HepG2 (cell line): ENCODE measurements around the gene TACC2. TPM values are rescaled to one million over a fixed set of nuclear protein-coding genes. Genes with fewer than 3 reads are reported as not detected.

Experiments used
- AKAP8 ChIP-seq: sonication (generic); formaldehyde crosslinking; IDR thresholded peaks from 2 replicates; pipeline ENCODE4 v1.5.1; 2020; ENCODE audit warnings: mild to moderate bottlenecking, missing genetic modification reagents
- CAMTA2 ChIP-seq: sonication (generic); formaldehyde crosslinking; IDR thresholded peaks from 2 replicates; pipeline ENCODE4 v1.4.0; 2020; ENCODE audit warnings: mild to moderate bottlenecking, missing genetic modification reagents, borderline replicate concordance
- DR1 ChIP-seq: sonication (generic); formaldehyde crosslinking; IDR thresholded peaks from 2 replicates; pipeline ENCODE4 v1.8.0; 2021; ENCODE audit warnings: mild to moderate bottlenecking, missing genetic modification reagents, inconsistent platforms
- FOXP1 ChIP-seq, 2 experiments: fragments of 450-650 bp in 1 of 2; IDR thresholded peaks; 2 replicates each; pipeline ENCODE4 v1.6.1; 2017 to 2018; ENCODE audit warnings: antibody characterized with exemption in 1 of 2
- HCFC1 ChIP-seq: fragments of 150-350 bp; IDR thresholded peaks from 2 replicates; pipeline ENCODE4 v1.6.1; 2014; ENCODE audit warnings: low read depth, low read length
- NR2F6 ChIP-seq, 2 experiments: IDR thresholded peaks; 2 replicates each; pipeline ENCODE4 v1.6.1; 2016; ENCODE audit warnings: antibody characterized with exemption in 1 of 2, mild to moderate bottlenecking in 1 of 2
- POLR2AphosphoS5 ChIP-seq: IDR thresholded peaks from 2 replicates; pipeline ENCODE4 v1.6.1; 2012; ENCODE audit warnings: low read depth, low read length
- PREB ChIP-seq: sonication (generic); formaldehyde crosslinking; IDR thresholded peaks from 2 replicates; pipeline ENCODE4 v1.4.0; 2020; ENCODE audit warnings: missing genetic modification reagents
- SAP130 ChIP-seq: IDR thresholded peaks from 2 replicates; pipeline ENCODE4 v1.6.1; 2016; ENCODE audit warnings: low read depth
- TSC22D2 ChIP-seq: sonication (generic); formaldehyde crosslinking; IDR thresholded peaks from 2 replicates; pipeline ENCODE4 v1.5.1; 2020; ENCODE audit warnings: missing genetic modification reagents, mild to moderate bottlenecking, borderline replicate concordance
- ZNF264 ChIP-seq: sonication (generic); formaldehyde crosslinking; IDR thresholded peaks from 2 replicates; pipeline ENCODE4 v1.4.0; 2020; ENCODE audit warnings: missing genetic modification reagents
- ZNF280D ChIP-seq: sonication (generic); formaldehyde crosslinking; IDR thresholded peaks from 2 replicates; pipeline ENCODE4 v1.5.1; 2020; ENCODE audit warnings: mild to moderate bottlenecking, missing genetic modification reagents
- ZNF564 ChIP-seq: sonication (generic); formaldehyde crosslinking; IDR thresholded peaks from 2 replicates; pipeline ENCODE4 v1.8.1; 2023; ENCODE audit warnings: mild to moderate bottlenecking, missing genetic modification reagents
- ZNF570 ChIP-seq: sonication (generic); formaldehyde crosslinking; IDR thresholded peaks from 2 replicates; pipeline ENCODE4 v1.4.0; 2020; ENCODE audit warnings: mild to moderate bottlenecking, missing genetic modification reagents, borderline replicate concordance
- ZNF75D ChIP-seq: sonication (generic); formaldehyde crosslinking; IDR thresholded peaks from 2 replicates; pipeline ENCODE4 v1.8.1; 2023; ENCODE audit warnings: missing genetic modification reagents, mild to moderate bottlenecking, borderline replicate concordance
- ZNF800 ChIP-seq: sonication (generic); formaldehyde crosslinking; IDR thresholded peaks from 2 replicates; pipeline ENCODE4 v1.4.0; 2020; ENCODE audit warnings: missing genetic modification reagents
- polyA plus RNA-seq, 8 experiments: library from polyadenylated mRNA; depleted of rRNA in 3 of 8; stranded (reverse) in 7 of 8; unstranded in 1 of 8; fragments of >200 nt; fragmentation: Illumina TruSeq in 4 of 8; extraction: Trizol in 4 of 8; gene quantifications; 2 replicates each; pipeline versions ENCODE4 v1.2.1 to v1.2.3, GENCODE V29; 2011 to 2016; ENCODE audit warnings: low read depth in 4 of 8, missing spikeins in 1 of 8, mixed read lengths in 1 of 8; ENCODE audit not compliant: insufficient read depth in 1 of 8
- total RNA-seq, 5 experiments: library from RNA; depleted of rRNA; stranded (reverse); fragments of >200 nt; fragmentation: Illumina TruSeq; extraction: Trizol; gene quantifications; 2 replicates each; pipeline ENCODE4 v1.2.3, GENCODE V29; 2016; ENCODE audit warnings: low read depth in 1 of 5
- TF ChIP-seq, protein P1 (sequence below): sonication (generic); formaldehyde crosslinking; IDR thresholded peaks from 2 replicates; pipeline ENCODE4 v1.4.0; 2020; ENCODE audit warnings: missing genetic modification reagents
- TF ChIP-seq, protein P2 (sequence below): sonication (generic); formaldehyde crosslinking; IDR thresholded peaks from 2 replicates; pipeline ENCODE4 v1.5.0; 2020; ENCODE audit warnings: mild to moderate bottlenecking, missing genetic modification reagents

TACC2 gene
- total and polyA plus RNA-seq, 2 of the 13 experiments (the other 11 are each of a cell fraction or from before 2014, with no cell fraction given): 11.8 to 16.0 TPM

- TF ChIP-seq, protein P1, sequence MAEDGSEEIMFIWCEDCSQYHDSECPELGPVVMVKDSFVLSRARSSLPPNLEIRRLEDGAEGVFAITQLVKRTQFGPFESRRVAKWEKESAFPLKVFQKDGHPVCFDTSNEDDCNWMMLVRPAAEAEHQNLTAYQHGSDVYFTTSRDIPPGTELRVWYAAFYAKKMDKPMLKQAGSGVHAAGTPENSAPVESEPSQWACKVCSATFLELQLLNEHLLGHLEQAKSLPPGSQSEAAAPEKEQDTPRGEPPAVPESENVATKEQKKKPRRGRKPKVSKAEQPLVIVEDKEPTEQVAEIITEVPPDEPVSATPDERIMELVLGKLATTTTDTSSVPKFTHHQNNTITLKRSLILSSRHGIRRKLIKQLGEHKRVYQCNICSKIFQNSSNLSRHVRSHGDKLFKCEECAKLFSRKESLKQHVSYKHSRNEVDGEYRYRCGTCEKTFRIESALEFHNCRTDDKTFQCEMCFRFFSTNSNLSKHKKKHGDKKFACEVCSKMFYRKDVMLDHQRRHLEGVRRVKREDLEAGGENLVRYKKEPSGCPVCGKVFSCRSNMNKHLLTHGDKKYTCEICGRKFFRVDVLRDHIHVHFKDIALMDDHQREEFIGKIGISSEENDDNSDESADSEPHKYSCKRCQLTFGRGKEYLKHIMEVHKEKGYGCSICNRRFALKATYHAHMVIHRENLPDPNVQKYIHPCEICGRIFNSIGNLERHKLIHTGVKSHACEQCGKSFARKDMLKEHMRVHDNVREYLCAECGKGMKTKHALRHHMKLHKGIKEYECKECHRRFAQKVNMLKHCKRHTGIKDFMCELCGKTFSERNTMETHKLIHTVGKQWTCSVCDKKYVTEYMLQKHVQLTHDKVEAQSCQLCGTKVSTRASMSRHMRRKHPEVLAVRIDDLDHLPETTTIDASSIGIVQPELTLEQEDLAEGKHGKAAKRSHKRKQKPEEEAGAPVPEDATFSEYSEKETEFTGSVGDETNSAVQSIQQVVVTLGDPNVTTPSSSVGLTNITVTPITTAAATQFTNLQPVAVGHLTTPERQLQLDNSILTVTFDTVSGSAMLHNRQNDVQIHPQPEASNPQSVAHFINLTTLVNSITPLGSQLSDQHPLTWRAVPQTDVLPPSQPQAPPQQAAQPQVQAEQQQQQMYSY (CRISPR knock-in tag): no peak
- TF ChIP-seq TSC22D2 (CRISPR knock-in tag) (no peak), ZNF570 (CRISPR knock-in tag) (no peak), ZNF280D (CRISPR knock-in tag) (0 out of 2 replicates have a peak, but pooled peaks have one; percentile 40), DR1 (CRISPR knock-in tag) (no peak), SAP130 (peak; percentile 55), NR2F6 (IDR thresholded peaks at IDR 0.05) (peak; percentile 73), NR2F6 (CRISPR knock-in tag; IDR thresholded peaks at IDR 0.05) (peak; percentile 72), HCFC1 (no peak), FOXP1 (IDR thresholded peaks at IDR 0.05) (no peak), FOXP1 (CRISPR knock-in tag; IDR thresholded peaks at IDR 0.05) (no peak), ZNF264 (no peak), ZNF564 (CRISPR knock-in tag) (no peak), CAMTA2 (CRISPR knock-in tag) (no peak), POLR2AphosphoS5 (peak; percentile 48; the same call in 1 of the 2 replicates), AKAP8 (CRISPR knock-in tag) (no peak), ZNF800 (CRISPR knock-in tag) (no peak), ZNF75D (CRISPR knock-in tag) (no peak), PREB (CRISPR knock-in tag) (no peak)
- TF ChIP-seq, protein P2, sequence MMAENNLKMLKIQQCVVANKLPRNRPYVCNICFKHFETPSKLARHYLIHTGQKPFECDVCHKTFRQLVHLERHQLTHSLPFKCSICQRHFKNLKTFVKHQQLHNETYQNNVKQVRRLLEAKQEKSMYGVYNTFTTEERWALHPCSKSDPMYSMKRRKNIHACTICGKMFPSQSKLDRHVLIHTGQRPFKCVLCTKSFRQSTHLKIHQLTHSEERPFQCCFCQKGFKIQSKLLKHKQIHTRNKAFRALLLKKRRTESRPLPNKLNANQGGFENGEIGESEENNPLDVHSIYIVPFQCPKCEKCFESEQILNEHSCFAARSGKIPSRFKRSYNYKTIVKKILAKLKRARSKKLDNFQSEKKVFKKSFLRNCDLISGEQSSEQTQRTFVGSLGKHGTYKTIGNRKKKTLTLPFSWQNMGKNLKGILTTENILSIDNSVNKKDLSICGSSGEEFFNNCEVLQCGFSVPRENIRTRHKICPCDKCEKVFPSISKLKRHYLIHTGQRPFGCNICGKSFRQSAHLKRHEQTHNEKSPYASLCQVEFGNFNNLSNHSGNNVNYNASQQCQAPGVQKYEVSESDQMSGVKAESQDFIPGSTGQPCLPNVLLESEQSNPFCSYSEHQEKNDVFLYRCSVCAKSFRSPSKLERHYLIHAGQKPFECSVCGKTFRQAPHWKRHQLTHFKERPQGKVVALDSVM (CRISPR knock-in tag): no peak
These were observed 55.2 kb downstream of the TACC2 start (continued) for GRCh38 chr10:122044045-122044661.
